GM23338 (cell line): ENCODE results near the gene DKK2. TPM values are rescaled to one million over a fixed set of nuclear protein-coding genes. Genes with fewer than 3 reads are reported as not detected.

Experiments
- ATAC-seq: fragments of 200-7000 bp; cut with Tn5 transposase; 3 replicates; pipeline ENCODE4 v1.9.1; 2020
- DNase-seq: peaks from one replicate; pipeline ENCODE4 v3.0.0-alpha.2; 2015; ENCODE audit warnings: low spot score
- H2AFZ ChIP-seq: fragments of 200-600 bp; sonication (generic); 2 replicates; pipeline ENCODE4 v1.8.0; 2016; ENCODE audit warnings: antibody characterized with exemption, mild to moderate bottlenecking, moderate library complexity
- H3F3A ChIP-seq: fragments of 200-600 bp; sonication (generic); replicated peaks from 2 replicates; pipeline ENCODE4 v1.8.0; 2017; ENCODE audit warnings: antibody characterized with exemption, mixed run types, low read depth
- H3K27ac ChIP-seq: fragments of 200-600 bp; sonication (generic); 2 replicates; pipeline ENCODE4 v1.6.1; 2016; ENCODE audit warnings: low read depth
- H3K27me3 ChIP-seq: fragments of 200-600 bp; sonication (generic); 2 replicates; pipeline ENCODE4 v1.8.0; 2016; ENCODE audit warnings: mild to moderate bottlenecking, mixed run types, moderate library complexity; ENCODE audit not compliant: insufficient read depth
- H3K36me3 ChIP-seq: fragments of 200-600 bp; sonication (generic); 2 replicates; pipeline ENCODE4 v1.8.0; 2016; ENCODE audit warnings: mild to moderate bottlenecking; ENCODE audit not compliant: insufficient read depth
- H3K4me1 ChIP-seq: fragments of 200-600 bp; sonication (generic); 2 replicates; pipeline ENCODE4 v1.8.0; 2016; ENCODE audit warnings: mild to moderate bottlenecking, moderate library complexity; ENCODE audit not compliant: insufficient read depth
- H3K4me2 ChIP-seq: fragments of 200-600 bp; sonication (generic); 2 replicates; pipeline ENCODE4 v1.7.1; 2017; ENCODE audit warnings: mixed run types
- H3K4me3 ChIP-seq: fragments of 200-600 bp; sonication (generic); 2 replicates; pipeline ENCODE4 v1.6.1; 2016; ENCODE audit warnings: mixed run types
- H3K79me2 ChIP-seq: fragments of 200-600 bp; sonication (generic); replicated peaks from 2 replicates; pipeline ENCODE4 v1.8.0; 2017; ENCODE audit warnings: mild to moderate bottlenecking; ENCODE audit not compliant: insufficient read depth
- H3K9me2 ChIP-seq: fragments of 200-600 bp; sonication (generic); 2 replicates; pipeline ENCODE4 v1.8.0; 2017; ENCODE audit not compliant: insufficient read depth
- H4K20me1 ChIP-seq: fragments of 200-600 bp; sonication (generic); replicated peaks from 2 replicates; pipeline ENCODE4 v1.8.0; 2017; ENCODE audit warnings: mild to moderate bottlenecking; ENCODE audit not compliant: insufficient read depth
- H3K27ac Mint-ChIP-seq: 2 replicates; pipeline ENCODE4 v1.8.0; 2020; ENCODE audit warnings: inconsistent platforms, mild to moderate bottlenecking, moderate library complexity, mixed read lengths
- H3K27me3 Mint-ChIP-seq: 3 replicates; pipeline ENCODE4 v1.8.0; 2022; ENCODE audit warnings: low read depth, mild to moderate bottlenecking, moderate library complexity, mixed read lengths, inconsistent platforms; ENCODE audit not compliant: insufficient read depth, poor library complexity
- H3K36me3 Mint-ChIP-seq: 3 replicates; pipeline ENCODE4 v1.8.0; 2021; ENCODE audit warnings: low read depth, mild to moderate bottlenecking, inconsistent platforms, moderate library complexity, mixed read lengths
- H3K4me1 Mint-ChIP-seq: 3 replicates; pipeline ENCODE4 v1.8.0; 2020; ENCODE audit warnings: mild to moderate bottlenecking, inconsistent platforms, mixed read lengths
- H3K4me3 Mint-ChIP-seq: 3 replicates; pipeline ENCODE4 v1.8.0; 2021; ENCODE audit warnings: moderate library complexity, mild to moderate bottlenecking, inconsistent platforms, mixed read lengths
- H3K9me3 Mint-ChIP-seq: 3 replicates; pipeline ENCODE4 v1.8.0; 2020; ENCODE audit warnings: moderate library complexity, mild to moderate bottlenecking, inconsistent platforms, mixed read lengths
- CREB1 ChIP-seq: fragments of 250-450 bp; sonication (Bioruptor Pico); IDR thresholded peaks from 2 replicates; pipeline ENCODE4 v1.5.0; 2020; ENCODE audit warnings: low read depth, mild to moderate bottlenecking, moderate library complexity
- ETS1 ChIP-seq: IDR thresholded peaks from 2 replicates; pipeline ENCODE4 v1.6.1; 2016; ENCODE audit warnings: antibody characterized with exemption
- EZH2 ChIP-seq: fragments of 200-600 bp; sonication (generic); IDR thresholded peaks from one replicate; pipeline ENCODE4 v1.8.0; 2017; ENCODE audit warnings: antibody characterized with exemption, mild to moderate bottlenecking, low read depth; ENCODE audit not compliant: unreplicated experiment
- EZH2phosphoT487 ChIP-seq: fragments of 200-600 bp; sonication (generic); IDR thresholded peaks from one replicate; pipeline ENCODE4 v1.8.1; 2018; ENCODE audit warnings: antibody characterized with exemption; ENCODE audit not compliant: unreplicated experiment
- JUNB ChIP-seq: IDR thresholded peaks from one replicate; pipeline ENCODE4 v1.6.1; 2016; ENCODE audit warnings: antibody characterized with exemption; ENCODE audit not compliant: unreplicated experiment
- NANOG ChIP-seq: IDR thresholded peaks from 2 replicates; pipeline ENCODE4 v1.6.1; 2016; ENCODE audit warnings: antibody characterized with exemption, borderline replicate concordance
- POLR2AphosphoS5 ChIP-seq: IDR thresholded peaks from 2 replicates; pipeline ENCODE4 v1.6.1; 2016; ENCODE audit warnings: antibody characterized with exemption, low read depth
- STAT1 ChIP-seq: IDR thresholded peaks from one replicate; pipeline ENCODE4 v1.6.1; 2016; ENCODE audit warnings: antibody characterized with exemption; ENCODE audit not compliant: unreplicated experiment
- ZNF114 ChIP-seq: fragments of 250-450 bp; sonication (Bioruptor Pico); IDR thresholded peaks from 2 replicates; pipeline ENCODE4 v1.5.0; 2020; ENCODE audit warnings: mild to moderate bottlenecking, moderate library complexity
- ZNF331 ChIP-seq: fragments of 250-450 bp; sonication (Bioruptor Pico); IDR thresholded peaks from 2 replicates; pipeline ENCODE4 v1.5.0; 2020; ENCODE audit warnings: low read depth, mild to moderate bottlenecking, moderate library complexity
- polyA plus RNA-seq: library from polyadenylated mRNA; unstranded; fragments of >200 nt; fragmentation: Nextera tagmentation; extraction: Ambion mirVana; gene quantifications from 2 replicates; pipeline ENCODE4 v1.2.1, GENCODE V29; 2016
- total RNA-seq: library from RNA; depleted of rRNA; stranded (reverse); fragments of >200 nt; shearing (Covaris generic); gene quantifications from 2 replicates; pipeline ENCODE4 v1.2.3, GENCODE V29; 2014
- TF ChIP-seq, protein P1 (sequence below): IDR thresholded peaks from one replicate; pipeline ENCODE4 v1.6.1; 2018; ENCODE audit warnings: antibody characterized with exemption; ENCODE audit not compliant: unreplicated experiment
- TF ChIP-seq, protein P2 (sequence below), 2 experiments: fragments of 200-600 bp in 1 of 2; sonication (generic) in 1 of 2; conservative IDR thresholded peaks; 2 replicates each; pipeline versions ENCODE4 v1.5.1 to v1.6.1; 2016 to 2017; ENCODE audit warnings: antibody characterized with exemption in 2 of 2, low read depth in 2 of 2, mild to moderate bottlenecking in 2 of 2, moderate library complexity in 1 of 2
- TF ChIP-seq, protein P3 (sequence below): fragments of 250-450 bp; sonication (Bioruptor Pico); IDR thresholded peaks from 2 replicates; pipeline ENCODE4 v1.5.0; 2020; ENCODE audit warnings: mild to moderate bottlenecking, moderate library complexity

DKK2 gene
- total and polyA plus RNA-seq, 2 experiments from 2014 or later: 0.05 TPM; not detected in 1

- Histone ChIP-seq H4K20me1 (no peaks in the 10 kb centered on the region), H2AFZ (no peak overlapping the region), H3K4me2 (no peak overlapping the region)
These were observed 50.3 kb downstream of the DKK2 start for GRCh38 chr4:106985830-106986229.

More at GRCh38 chr4:106985830-106986229, 50.3 kb downstream of the DKK2 start:
- no peaks in the 10 kb centered on the region for H3K27me3 ChIP-seq
- Mint-ChIP-seq H3K36me3 (no peaks in the 10 kb centered on the region), H3K27me3 (peaks cover 4% of the 10 kb centered on the region), H3K4me1 (peaks cover 25% of the 10 kb centered on the region), H3K4me3 (no peak overlapping the region), H3K27ac (no peak overlapping the region), H3K9me3 (no peaks in the 10 kb centered on the region)
- no peak for ATAC-seq
- DNase-seq: no peak
- H3K36me3 ChIP-seq: no peaks in the 10 kb centered on the region; the same call in 1 of the 2 replicates
- H3K4me3 ChIP-seq: no peak overlapping the region
- H3K9me2 ChIP-seq: no peaks in the 10 kb centered on the region
- H3F3A ChIP-seq: no peaks in the 10 kb centered on the region
- no peak overlapping the region for H3K27ac ChIP-seq
- H3K4me1 ChIP-seq: peaks cover 23% of the 10 kb centered on the region
- TF ChIP-seq ZNF331 (no peak), CREB1 (no peak), EZH2phosphoT487 (no peak), ZNF114 (CRISPR knock-in tag) (no peak), POLR2AphosphoS5 (no peak), NANOG (no peak), JUNB (no peak), ETS1 (no peak), STAT1 (no peak), EZH2 (no peak)
- TF ChIP-seq, protein P1, sequence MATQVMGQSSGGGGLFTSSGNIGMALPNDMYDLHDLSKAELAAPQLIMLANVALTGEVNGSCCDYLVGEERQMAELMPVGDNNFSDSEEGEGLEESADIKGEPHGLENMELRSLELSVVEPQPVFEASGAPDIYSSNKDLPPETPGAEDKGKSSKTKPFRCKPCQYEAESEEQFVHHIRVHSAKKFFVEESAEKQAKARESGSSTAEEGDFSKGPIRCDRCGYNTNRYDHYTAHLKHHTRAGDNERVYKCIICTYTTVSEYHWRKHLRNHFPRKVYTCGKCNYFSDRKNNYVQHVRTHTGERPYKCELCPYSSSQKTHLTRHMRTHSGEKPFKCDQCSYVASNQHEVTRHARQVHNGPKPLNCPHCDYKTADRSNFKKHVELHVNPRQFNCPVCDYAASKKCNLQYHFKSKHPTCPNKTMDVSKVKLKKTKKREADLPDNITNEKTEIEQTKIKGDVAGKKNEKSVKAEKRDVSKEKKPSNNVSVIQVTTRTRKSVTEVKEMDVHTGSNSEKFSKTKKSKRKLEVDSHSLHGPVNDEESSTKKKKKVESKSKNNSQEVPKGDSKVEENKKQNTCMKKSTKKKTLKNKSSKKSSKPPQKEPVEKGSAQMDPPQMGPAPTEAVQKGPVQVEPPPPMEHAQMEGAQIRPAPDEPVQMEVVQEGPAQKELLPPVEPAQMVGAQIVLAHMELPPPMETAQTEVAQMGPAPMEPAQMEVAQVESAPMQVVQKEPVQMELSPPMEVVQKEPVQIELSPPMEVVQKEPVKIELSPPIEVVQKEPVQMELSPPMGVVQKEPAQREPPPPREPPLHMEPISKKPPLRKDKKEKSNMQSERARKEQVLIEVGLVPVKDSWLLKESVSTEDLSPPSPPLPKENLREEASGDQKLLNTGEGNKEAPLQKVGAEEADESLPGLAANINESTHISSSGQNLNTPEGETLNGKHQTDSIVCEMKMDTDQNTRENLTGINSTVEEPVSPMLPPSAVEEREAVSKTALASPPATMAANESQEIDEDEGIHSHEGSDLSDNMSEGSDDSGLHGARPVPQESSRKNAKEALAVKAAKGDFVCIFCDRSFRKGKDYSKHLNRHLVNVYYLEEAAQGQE: no peak
- TF ChIP-seq, protein P2, sequence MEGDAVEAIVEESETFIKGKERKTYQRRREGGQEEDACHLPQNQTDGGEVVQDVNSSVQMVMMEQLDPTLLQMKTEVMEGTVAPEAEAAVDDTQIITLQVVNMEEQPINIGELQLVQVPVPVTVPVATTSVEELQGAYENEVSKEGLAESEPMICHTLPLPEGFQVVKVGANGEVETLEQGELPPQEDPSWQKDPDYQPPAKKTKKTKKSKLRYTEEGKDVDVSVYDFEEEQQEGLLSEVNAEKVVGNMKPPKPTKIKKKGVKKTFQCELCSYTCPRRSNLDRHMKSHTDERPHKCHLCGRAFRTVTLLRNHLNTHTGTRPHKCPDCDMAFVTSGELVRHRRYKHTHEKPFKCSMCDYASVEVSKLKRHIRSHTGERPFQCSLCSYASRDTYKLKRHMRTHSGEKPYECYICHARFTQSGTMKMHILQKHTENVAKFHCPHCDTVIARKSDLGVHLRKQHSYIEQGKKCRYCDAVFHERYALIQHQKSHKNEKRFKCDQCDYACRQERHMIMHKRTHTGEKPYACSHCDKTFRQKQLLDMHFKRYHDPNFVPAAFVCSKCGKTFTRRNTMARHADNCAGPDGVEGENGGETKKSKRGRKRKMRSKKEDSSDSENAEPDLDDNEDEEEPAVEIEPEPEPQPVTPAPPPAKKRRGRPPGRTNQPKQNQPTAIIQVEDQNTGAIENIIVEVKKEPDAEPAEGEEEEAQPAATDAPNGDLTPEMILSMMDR (conservative IDR thresholded peaks at IDR 0.05; ENCODE audit: low read depth in 2 of 2): no peak
- TF ChIP-seq, protein P3, sequence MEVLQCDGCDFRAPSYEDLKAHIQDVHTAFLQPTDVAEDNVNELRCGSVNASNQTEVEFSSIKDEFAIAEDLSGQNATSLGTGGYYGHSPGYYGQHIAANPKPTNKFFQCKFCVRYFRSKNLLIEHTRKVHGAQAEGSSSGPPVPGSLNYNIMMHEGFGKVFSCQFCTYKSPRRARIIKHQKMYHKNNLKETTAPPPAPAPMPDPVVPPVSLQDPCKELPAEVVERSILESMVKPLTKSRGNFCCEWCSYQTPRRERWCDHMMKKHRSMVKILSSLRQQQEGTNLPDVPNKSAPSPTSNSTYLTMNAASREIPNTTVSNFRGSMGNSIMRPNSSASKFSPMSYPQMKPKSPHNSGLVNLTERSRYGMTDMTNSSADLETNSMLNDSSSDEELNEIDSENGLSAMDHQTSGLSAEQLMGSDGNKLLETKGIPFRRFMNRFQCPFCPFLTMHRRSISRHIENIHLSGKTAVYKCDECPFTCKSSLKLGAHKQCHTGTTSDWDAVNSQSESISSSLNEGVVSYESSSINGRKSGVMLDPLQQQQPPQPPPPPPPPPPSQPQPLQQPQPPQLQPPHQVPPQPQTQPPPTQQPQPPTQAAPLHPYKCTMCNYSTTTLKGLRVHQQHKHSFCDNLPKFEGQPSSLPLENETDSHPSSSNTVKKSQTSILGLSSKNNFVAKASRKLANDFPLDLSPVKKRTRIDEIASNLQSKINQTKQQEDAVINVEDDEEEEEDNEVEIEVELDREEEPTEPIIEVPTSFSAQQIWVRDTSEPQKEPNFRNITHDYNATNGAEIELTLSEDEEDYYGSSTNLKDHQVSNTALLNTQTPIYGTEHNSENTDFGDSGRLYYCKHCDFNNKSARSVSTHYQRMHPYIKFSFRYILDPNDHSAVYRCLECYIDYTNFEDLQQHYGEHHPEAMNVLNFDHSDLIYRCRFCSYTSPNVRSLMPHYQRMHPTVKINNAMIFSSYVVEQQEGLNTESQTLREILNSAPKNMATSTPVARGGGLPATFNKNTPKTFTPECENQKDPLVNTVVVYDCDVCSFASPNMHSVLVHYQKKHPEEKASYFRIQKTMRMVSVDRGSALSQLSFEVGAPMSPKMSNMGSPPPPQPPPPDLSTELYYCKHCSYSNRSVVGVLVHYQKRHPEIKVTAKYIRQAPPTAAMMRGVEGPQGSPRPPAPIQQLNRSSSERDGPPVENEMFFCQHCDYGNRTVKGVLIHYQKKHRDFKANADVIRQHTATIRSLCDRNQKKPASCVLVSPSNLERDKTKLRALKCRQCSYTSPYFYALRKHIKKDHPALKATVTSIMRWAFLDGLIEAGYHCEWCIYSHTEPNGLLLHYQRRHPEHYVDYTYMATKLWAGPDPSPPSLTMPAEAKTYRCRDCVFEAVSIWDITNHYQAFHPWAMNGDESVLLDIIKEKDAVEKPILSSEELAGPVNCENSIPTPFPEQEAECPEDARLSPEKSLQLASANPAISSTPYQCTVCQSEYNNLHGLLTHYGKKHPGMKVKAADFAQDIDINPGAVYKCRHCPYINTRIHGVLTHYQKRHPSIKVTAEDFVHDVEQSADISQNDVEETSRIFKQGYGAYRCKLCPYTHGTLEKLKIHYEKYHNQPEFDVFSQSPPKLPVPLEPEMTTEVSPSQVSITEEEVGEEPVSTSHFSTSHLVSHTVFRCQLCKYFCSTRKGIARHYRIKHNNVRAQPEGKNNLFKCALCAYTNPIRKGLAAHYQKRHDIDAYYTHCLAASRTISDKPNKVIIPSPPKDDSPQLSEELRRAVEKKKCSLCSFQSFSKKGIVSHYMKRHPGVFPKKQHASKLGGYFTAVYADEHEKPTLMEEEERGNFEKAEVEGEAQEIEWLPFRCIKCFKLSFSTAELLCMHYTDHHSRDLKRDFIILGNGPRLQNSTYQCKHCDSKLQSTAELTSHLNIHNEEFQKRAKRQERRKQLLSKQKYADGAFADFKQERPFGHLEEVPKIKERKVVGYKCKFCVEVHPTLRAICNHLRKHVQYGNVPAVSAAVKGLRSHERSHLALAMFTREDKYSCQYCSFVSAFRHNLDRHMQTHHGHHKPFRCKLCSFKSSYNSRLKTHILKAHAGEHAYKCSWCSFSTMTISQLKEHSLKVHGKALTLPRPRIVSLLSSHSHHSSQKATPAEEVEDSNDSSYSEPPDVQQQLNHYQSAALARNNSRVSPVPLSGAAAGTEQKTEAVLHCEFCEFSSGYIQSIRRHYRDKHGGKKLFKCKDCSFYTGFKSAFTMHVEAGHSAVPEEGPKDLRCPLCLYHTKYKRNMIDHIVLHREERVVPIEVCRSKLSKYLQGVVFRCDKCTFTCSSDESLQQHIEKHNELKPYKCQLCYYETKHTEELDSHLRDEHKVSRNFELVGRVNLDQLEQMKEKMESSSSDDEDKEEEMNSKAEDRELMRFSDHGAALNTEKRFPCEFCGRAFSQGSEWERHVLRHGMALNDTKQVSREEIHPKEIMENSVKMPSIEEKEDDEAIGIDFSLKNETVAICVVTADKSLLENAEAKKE: no peak
- H3K79me2 ChIP-seq: no peaks in the 10 kb centered on the region
